Brain pericyte (primary cell): ENCODE results near the gene KRTAP10-7.
"Not testable (repeated sequence)": the region's sequence is repeated elsewhere in the genome, so short reads cannot be mapped to it uniquely, and the experiment has no call there.

ENCODE experiments used
- DNase-seq: peaks from one replicate; pipeline ENCODE4 v3.0.0-alpha.2; 2012; ENCODE audit warnings: low read depth, low spot score

KRTAP10-7 gene

GRCh38 chr21:44600118-44600978, at the start of gene KRTAP10-7:
KRTAP10-7 (plus strand) TSS chr21:44600597; CDS start chr21:44600622, 25 bp downstream.
- not testable (repeated sequence) for DNase-seq

GRCh38 chr21:44550807-44551206, 49.6 kb upstream of the KRTAP10-7 start:
- no peak for DNase-seq

GRCh38 chr21:44551340-44551961, 48.9 kb upstream of the KRTAP10-7 start, which contains the start of gene KRTAP10-2:
KRTAP10-2 (minus strand) TSS chr21:44551505; CDS start chr21:44551458, 47 bp downstream.
- DNase-seq, result no peak

- DNase-seq, result no peak
Observed at GRCh38 chr21:44552136-44552535, 48.3 kb upstream of the KRTAP10-7 start.

GRCh38 chr21:44552681-44553080, 47.7 kb upstream of the KRTAP10-7 start:
- no peak for DNase-seq

- DNase-seq, result no peak
Observed at GRCh38 chr21:44555200-44555875, 45.1 kb upstream of the KRTAP10-7 start.

- DNase-seq, result no peak
Observed at GRCh38 chr21:44556879-44557278, 43.5 kb upstream of the KRTAP10-7 start.

GRCh38 chr21:44557491-44558328, 42.7 kb upstream of the KRTAP10-7 start:
- DNase-seq, result no peak

- DNase-seq, result not testable (repeated sequence)
Observed at GRCh38 chr21:44558329-44558675, 42.1 kb upstream of the KRTAP10-7 start.

- DNase-seq, result no peak
Observed at GRCh38 chr21:44558695-44559094, 41.7 kb upstream of the KRTAP10-7 start, which contains the start of gene KRTAP10-3. KRTAP10-3 (minus strand) TSS chr21:44558795; CDS start chr21:44558715, 80 bp downstream.

- no peak for DNase-seq
Observed at GRCh38 chr21:44564099-44564498, 36.3 kb upstream of the KRTAP10-7 start.

GRCh38 chr21:44564886-44565598, 35.4 kb upstream of the KRTAP10-7 start:
- DNase-seq, result no peak

GRCh38 chr21:44566403-44566802, 34.0 kb upstream of the KRTAP10-7 start:
- no peak for DNase-seq

- DNase-seq, result no peak
Observed at GRCh38 chr21:44567481-44568171, 32.8 kb upstream of the KRTAP10-7 start.

- DNase-seq, result no peak
Observed at GRCh38 chr21:44568261-44568660, 32.1 kb upstream of the KRTAP10-7 start.

GRCh38 chr21:44568667-44569556, 31.5 kb upstream of the KRTAP10-7 start:
- no peak for DNase-seq

GRCh38 chr21:44569861-44570517, 30.4 kb upstream of the KRTAP10-7 start:
- no peak for DNase-seq

GRCh38 chr21:44571296-44571695, 29.1 kb upstream of the KRTAP10-7 start:
- DNase-seq, result no peak
